Endodermal cell (in vitro differentiated cells): ENCODE results near the gene ITGA8. TPM values are rescaled to one million over a fixed set of nuclear protein-coding genes. Genes with fewer than 3 reads are reported as not detected.

ENCODE experiments used
- DNase-seq: peaks from one replicate; pipeline ENCODE4 v3.0.0-alpha.2; 2017
- H3K27ac ChIP-seq: 2 replicates; pipeline ENCODE4 v1.5.1; 2013; ENCODE audit warnings: mild to moderate bottlenecking, low read depth, low read length, moderate library complexity
- H3K27me3 ChIP-seq: 2 replicates; pipeline ENCODE4 v1.6.1; 2013; ENCODE audit warnings: mild to moderate bottlenecking, low read length, moderate library complexity; ENCODE audit not compliant: insufficient read depth, control insufficient read depth, poor library complexity, severe bottlenecking
- H3K36me3 ChIP-seq: 2 replicates; pipeline ENCODE4 v1.7.0; 2013; ENCODE audit warnings: mild to moderate bottlenecking, low read length, moderate library complexity; ENCODE audit not compliant: control insufficient read depth, insufficient read depth
- H3K4me1 ChIP-seq: one replicate; pipeline ENCODE4 v1.7.0; 2013; ENCODE audit warnings: low read length; ENCODE audit not compliant: control insufficient read depth, insufficient read depth
- H3K4me3 ChIP-seq: 2 replicates; pipeline ENCODE4 v1.5.1; 2013; ENCODE audit warnings: mild to moderate bottlenecking, low read length, moderate library complexity
- H3K9ac ChIP-seq: 2 replicates; pipeline ENCODE4 v1.6.1; 2013; ENCODE audit warnings: mild to moderate bottlenecking, low read length, moderate library complexity; ENCODE audit not compliant: poor library complexity, severe bottlenecking; ENCODE audit errors: extremely low read depth
- H3K9me3 ChIP-seq: 2 replicates; pipeline ENCODE4 v1.6.1; 2013; ENCODE audit warnings: mild to moderate bottlenecking, low read length, moderate library complexity; ENCODE audit not compliant: control insufficient read depth
- H3K27ac Mint-ChIP-seq: 2 replicates; pipeline ENCODE4 v1.8.0; 2020; ENCODE audit warnings: mixed read lengths
- H3K27me3 Mint-ChIP-seq: 2 replicates; pipeline ENCODE4 v1.8.0; 2021; ENCODE audit warnings: mild to moderate bottlenecking, mixed read lengths; ENCODE audit not compliant: insufficient read depth
- H3K36me3 Mint-ChIP-seq: 2 replicates; pipeline ENCODE4 v1.8.0; 2020; ENCODE audit warnings: low read depth, mixed read lengths
- H3K4me1 Mint-ChIP-seq: 2 replicates; pipeline ENCODE4 v1.8.0; 2020; ENCODE audit warnings: mixed read lengths
- H3K4me3 Mint-ChIP-seq: 2 replicates; pipeline ENCODE4 v1.8.0; 2020; ENCODE audit warnings: mild to moderate bottlenecking, moderate library complexity, mixed read lengths
- H3K9me3 Mint-ChIP-seq: 2 replicates; pipeline ENCODE4 v1.8.0; 2020; ENCODE audit warnings: mild to moderate bottlenecking, mixed read lengths
- WGBS, 2 experiments: methylation state at CpG; one replicate each; pipeline versions ENCODE4 v1.1.5 to v1.1.7; 2013; ENCODE audit warnings: missing lambda C conversion rate in 2 of 2, mixed read lengths in 1 of 2; ENCODE audit not compliant: insufficient coverage in 1 of 2, insufficient read length in 1 of 2; 5-methylcytosine and 5-hydroxymethylcytosine counted together
- total RNA-seq, 2 donors: library from RNA; stranded (reverse); fragmentation: NEBNext Ultra II Directional in 1 of 2; extraction: Animal tissue kit (Norgen Biotek cat#: 25700) in 1 of 2; gene quantifications; 2 replicates in 1 of 2; 3 replicates in 1 of 2; pipeline ENCODE4 v1.2.1, GENCODE V29; 2021
- TF ChIP-seq, protein P1 (sequence below): fragments of 200-600 bp; sonication (generic); conservative IDR thresholded peaks from 2 replicates; pipeline ENCODE4 v1.5.0; 2021; ENCODE audit warnings: antibody characterized with exemption, mild to moderate bottlenecking

ITGA8 gene
- total RNA-seq, 2 donors from 2014 or later = 0.24 to 0.40 TPM

DNA sequence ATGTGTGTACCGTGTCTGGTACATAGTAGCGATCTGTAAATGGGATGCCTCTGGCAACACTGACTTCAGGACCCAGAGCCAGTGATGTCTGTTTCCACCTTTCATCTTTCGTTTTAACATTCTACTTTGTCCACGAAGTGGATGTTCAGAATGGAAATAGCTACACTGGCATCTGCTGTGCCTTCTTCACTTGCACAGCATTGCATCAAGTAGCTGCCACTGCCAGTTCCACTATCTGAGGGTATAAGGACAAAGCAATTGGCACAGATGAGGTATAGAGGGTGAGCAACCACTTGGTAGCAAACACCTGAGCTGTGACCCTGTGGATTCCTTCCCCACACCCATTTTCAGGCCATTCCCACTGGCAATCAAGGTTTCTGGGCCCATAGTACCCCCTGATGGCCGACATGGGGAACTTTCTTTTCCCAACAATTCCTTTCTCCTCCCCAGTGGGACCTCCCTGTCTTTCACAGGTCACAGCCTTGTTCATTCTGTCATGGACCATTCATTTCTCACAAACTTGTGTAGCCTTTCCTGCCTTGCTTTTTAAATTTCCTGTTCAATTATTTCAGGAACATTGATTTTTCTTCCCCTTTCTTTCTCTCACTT lies 4.0 kb downstream of the ITGA8 start:
- H3K36me3 ChIP-seq = no peaks in the 10 kb centered on the region
- Mint-ChIP-seq H3K4me3 (no peak overlapping the region), H3K4me1 (peaks cover 2% of the 10 kb centered on the region), H3K27ac (no peak overlapping the region), H3K27me3 (peaks cover 31% of the 10 kb centered on the region), H3K36me3 (no peaks in the 10 kb centered on the region), H3K9me3 (no peaks in the 10 kb centered on the region)
- no peaks in the 10 kb centered on the region for H3K4me1 ChIP-seq
- TF ChIP-seq, protein P1, sequence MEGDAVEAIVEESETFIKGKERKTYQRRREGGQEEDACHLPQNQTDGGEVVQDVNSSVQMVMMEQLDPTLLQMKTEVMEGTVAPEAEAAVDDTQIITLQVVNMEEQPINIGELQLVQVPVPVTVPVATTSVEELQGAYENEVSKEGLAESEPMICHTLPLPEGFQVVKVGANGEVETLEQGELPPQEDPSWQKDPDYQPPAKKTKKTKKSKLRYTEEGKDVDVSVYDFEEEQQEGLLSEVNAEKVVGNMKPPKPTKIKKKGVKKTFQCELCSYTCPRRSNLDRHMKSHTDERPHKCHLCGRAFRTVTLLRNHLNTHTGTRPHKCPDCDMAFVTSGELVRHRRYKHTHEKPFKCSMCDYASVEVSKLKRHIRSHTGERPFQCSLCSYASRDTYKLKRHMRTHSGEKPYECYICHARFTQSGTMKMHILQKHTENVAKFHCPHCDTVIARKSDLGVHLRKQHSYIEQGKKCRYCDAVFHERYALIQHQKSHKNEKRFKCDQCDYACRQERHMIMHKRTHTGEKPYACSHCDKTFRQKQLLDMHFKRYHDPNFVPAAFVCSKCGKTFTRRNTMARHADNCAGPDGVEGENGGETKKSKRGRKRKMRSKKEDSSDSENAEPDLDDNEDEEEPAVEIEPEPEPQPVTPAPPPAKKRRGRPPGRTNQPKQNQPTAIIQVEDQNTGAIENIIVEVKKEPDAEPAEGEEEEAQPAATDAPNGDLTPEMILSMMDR = peak; percentile 82
- peak; percentile 72 for DNase-seq
- H3K27me3 ChIP-seq = peaks cover 29% of the 10 kb centered on the region
- H3K4me3 ChIP-seq = no peak overlapping the region
- H3K9me3 ChIP-seq = no peaks in the 10 kb centered on the region
- no peak overlapping the region for H3K27ac ChIP-seq
- 53 to 58% methylated on average over 4 to 5 of the region's 5 CpGs for WGBS, 2 experiments
- no peak overlapping the region for H3K9ac ChIP-seq

DNA sequence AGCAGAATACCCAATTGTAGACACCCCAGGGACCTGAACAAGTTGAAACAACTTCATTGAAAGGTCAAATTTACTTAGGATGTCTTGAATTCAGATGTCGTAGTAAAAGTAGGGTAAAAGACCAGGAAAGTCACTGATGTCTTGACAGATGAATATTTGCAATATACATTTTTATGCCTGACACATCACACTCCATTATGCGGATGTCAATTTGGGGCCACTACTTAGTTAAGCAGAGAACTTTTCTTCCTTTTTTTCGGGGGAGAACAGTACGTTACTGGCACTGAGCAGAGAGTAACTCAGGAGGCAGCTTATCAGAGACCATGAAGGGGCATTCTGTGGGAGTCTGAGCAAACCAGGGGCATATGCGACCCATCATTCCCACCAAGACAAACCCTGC lies 4.9 kb downstream of the ITGA8 start:
- Mint-ChIP-seq H3K27ac (no peak overlapping the region), H3K36me3 (no peaks in the 10 kb centered on the region), H3K27me3 (peaks cover 23% of the 10 kb centered on the region), H3K4me3 (no peak overlapping the region), H3K9me3 (no peaks in the 10 kb centered on the region), H3K4me1 (peaks cover 2% of the 10 kb centered on the region)
- H3K9me3 ChIP-seq = no peaks in the 10 kb centered on the region
- DNase-seq = no peak
- H3K27ac ChIP-seq = no peak overlapping the region
- 83 to 87% methylated on average over 2 to 5 of the region's 5 CpGs for WGBS, 2 experiments
- H3K27me3 ChIP-seq = peaks cover 25% of the 10 kb centered on the region
- TF ChIP-seq, protein P1 = no peak
- H3K36me3 ChIP-seq = no peaks in the 10 kb centered on the region
- no peak overlapping the region for H3K9ac ChIP-seq
- H3K4me3 ChIP-seq = no peak overlapping the region
- no peaks in the 10 kb centered on the region for H3K4me1 ChIP-seq

DNA sequence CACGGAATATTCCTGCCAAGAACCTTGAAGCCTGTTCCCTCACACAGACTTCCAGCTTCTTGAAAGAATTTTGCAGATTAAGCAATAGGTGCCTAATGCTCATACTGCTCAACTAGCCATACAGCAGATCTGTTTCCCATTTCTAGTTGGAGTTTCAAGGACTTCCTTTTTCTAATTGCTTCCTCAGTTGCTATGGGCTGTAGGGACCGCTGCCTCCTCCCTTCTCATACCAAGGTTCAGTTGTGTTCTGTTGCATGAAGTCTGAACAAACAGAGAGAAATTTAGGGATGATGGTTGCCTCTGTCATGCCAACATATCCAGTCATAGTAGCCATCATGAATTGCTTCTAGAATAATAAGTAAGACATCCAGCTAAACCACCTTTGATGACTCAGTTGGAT lies 6.8 kb downstream of the ITGA8 start:
- peaks cover 7% of the 10 kb centered on the region for H3K27me3 Mint-ChIP-seq
- 84 to 100% methylated on average over 1 to 2 of the region's 2 CpGs for WGBS, 2 experiments

More for the DNA sequence above, 6.8 kb downstream of the ITGA8 start:
- DNase-seq = no peak
- TF ChIP-seq, protein P1 = no peak
- Histone ChIP-seq H3K4me1 (no peaks in the 10 kb centered on the region), H3K36me3 (no peaks in the 10 kb centered on the region), H3K9ac (no peak overlapping the region), H3K27me3 (peaks cover 8% of the 10 kb centered on the region), H3K9me3 (no peaks in the 10 kb centered on the region), H3K4me3 (no peak overlapping the region), H3K27ac (no peak overlapping the region)
- no peaks in the 10 kb centered on the region for H3K9me3 Mint-ChIP-seq
- H3K4me3 Mint-ChIP-seq = no peak overlapping the region
- H3K36me3 Mint-ChIP-seq = no peaks in the 10 kb centered on the region
- no peak overlapping the region for H3K27ac Mint-ChIP-seq
- H3K4me1 Mint-ChIP-seq = no peaks in the 10 kb centered on the region
